ENCODE results near the gene CLECL1.

- TF ChIP-seq ZNF431 (CRISPR knock-in tag; IDR thresholded peaks at IDR 0.05), result no peak
- no peak for TF ChIP-seq MAZ (CRISPR knock-in tag; conservative IDR thresholded peaks at IDR 0.05 in 1 of 2, IDR thresholded peaks at IDR 0.05 in 1 of 2)
- TF ChIP-seq GTF2F1 (IDR thresholded peaks at IDR 0.05; ENCODE audit: low read depth, low read length), result no peak
- no peak for TF ChIP-seq GABPA (tag; conservative IDR thresholded peaks at IDR 0.05; ENCODE audit: low read depth)
- no peak for TF ChIP-seq TEAD4 (IDR thresholded peaks at IDR 0.05; ENCODE audit: low read length)
- no peak for TF ChIP-seq TEAD4 (CRISPR knock-in tag; IDR thresholded peaks at IDR 0.05; ENCODE audit: borderline replicate concordance)
- no peak for TF ChIP-seq SETDB1 (IDR thresholded peaks at IDR 0.05; ENCODE audit: low read length)
- TF ChIP-seq, protein P1, sequence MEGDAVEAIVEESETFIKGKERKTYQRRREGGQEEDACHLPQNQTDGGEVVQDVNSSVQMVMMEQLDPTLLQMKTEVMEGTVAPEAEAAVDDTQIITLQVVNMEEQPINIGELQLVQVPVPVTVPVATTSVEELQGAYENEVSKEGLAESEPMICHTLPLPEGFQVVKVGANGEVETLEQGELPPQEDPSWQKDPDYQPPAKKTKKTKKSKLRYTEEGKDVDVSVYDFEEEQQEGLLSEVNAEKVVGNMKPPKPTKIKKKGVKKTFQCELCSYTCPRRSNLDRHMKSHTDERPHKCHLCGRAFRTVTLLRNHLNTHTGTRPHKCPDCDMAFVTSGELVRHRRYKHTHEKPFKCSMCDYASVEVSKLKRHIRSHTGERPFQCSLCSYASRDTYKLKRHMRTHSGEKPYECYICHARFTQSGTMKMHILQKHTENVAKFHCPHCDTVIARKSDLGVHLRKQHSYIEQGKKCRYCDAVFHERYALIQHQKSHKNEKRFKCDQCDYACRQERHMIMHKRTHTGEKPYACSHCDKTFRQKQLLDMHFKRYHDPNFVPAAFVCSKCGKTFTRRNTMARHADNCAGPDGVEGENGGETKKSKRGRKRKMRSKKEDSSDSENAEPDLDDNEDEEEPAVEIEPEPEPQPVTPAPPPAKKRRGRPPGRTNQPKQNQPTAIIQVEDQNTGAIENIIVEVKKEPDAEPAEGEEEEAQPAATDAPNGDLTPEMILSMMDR (IDR thresholded peaks at IDR 0.05 in 2 of 3, conservative IDR thresholded peaks at IDR 0.05 in 1 of 3; ENCODE audit: insufficient read depth in 2 of 3, low read depth in 1 of 3, low read length in 3 of 3), result no peak
- TF ChIP-seq POLR2AphosphoS5 (IDR thresholded peaks at IDR 0.05; ENCODE audit: control insufficient read depth, insufficient read depth, low read depth, low read length), result no peak
These were observed 16.7 kb upstream of the CLECL1 start for GRCh38 chr12:9749640-9750039.
